Activated T-cell treated with anti-CD3 and anti-CD28 coated beads for 48 hours (primary cell): Measurements from ENCODE around the gene SYK.
A peak's percentile ranks its signal among the peaks of the same experiment; 100 is the strongest.
"Not testable (repeated sequence)": the region's sequence is repeated elsewhere in the genome, so short reads cannot be mapped to it uniquely, and the experiment has no call there.

ENCODE experiments used
- DNase-seq: peaks from one replicate; pipeline ENCODE4 v3.0.0-alpha.2; 2020; ENCODE audit warnings: low read depth

Gene SYK

GRCh38 chr9:90801241-90801972 lies at the start of gene SYK:
Gene SYK (plus strand): TSS chr9:90801819. CDS start chr9:90843899, 42,080 bp downstream.
- no peak for DNase-seq

DNA sequence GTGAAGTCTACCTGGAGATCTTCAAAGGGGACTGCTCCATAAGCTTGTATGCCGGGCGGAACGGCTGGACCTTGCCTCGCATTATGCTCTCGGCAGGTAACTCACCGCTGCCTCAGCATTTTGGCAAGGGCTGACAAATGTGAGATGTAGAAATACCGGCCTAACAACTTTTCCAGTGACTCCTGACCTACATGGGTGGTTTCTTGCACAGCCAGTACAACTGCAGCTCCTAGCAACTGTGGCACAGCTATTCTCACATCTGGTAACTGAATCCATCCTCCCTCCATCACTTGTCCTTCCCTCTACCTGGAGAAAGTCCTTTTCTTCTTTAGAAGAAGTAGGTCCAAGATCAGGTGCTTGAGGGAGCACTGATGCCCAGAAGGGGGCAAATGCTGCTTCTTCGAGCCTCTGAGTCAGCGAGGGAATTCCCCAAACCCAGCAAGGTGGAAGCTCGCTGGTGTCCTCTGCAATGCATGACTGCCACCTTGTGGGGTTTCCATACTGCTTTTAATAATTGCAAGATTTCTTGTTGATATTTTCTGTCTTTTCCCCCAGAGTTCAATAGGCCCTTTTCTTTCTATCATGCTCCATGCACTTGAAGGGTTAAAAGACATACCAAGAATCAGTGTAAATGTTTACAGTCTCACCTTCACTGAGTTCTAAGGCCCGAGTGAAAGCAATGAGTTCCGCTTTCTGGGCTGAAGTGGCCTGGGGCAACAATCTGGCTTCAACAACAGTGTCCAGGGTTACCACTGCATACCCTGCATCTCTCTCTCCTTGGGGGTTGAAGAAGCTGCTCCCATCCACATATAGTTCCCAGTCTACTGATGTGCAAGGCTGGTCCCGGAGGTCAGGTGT lies 45.9 kb upstream of the SYK start:
- peak; percentile 54 for DNase-seq

DNA sequence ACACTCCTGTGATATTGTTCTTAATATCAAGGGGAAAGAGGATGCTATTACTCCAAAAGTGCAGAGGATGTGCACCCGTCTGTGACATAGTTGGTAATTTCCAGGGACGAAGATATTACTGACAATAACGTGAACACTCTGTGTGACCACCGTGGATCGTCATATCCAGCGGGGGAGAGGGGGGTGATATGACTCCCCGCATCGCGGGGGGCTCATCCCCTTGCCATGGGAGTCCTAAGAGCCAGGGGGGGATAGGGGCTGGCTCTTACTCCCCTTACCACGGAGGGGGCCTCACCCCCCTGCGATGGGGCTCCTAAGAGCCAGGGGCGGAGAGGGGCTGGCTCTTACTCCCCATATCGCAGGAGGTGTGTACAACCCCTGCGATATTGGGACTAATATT lies 41.0 kb upstream of the SYK start:
- not testable (repeated sequence) for DNase-seq

GRCh38 chr9:90766731-90767130 lies 34.9 kb upstream of the SYK start:
- DNase-seq = no peak

DNA sequence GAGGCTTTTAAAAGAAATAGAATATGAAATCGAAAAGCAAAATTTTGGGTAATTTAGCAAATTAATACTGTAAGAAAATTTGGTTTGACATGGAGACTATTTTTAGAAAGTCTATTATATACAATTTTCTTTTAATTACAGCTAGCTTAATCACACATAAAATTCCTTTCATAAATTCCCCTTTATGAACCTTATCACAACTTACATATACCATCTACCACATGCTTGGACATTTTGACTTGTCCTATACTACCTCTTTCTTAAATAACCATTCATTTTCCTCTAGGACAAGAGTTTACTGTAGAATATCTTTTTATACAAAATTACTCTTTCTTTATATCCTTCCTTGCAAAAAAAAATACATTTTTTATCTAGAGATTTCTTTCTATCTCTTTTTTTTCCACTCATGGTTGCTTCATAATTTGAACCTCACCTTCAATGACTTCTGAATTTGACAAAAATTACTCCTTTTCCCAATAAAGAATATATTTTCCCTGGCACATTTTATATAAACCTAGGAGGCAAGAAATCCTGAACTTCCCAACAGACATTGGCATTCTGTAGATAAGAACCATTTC lies 34.0 kb upstream of the SYK start:
- no peak for DNase-seq

GRCh38 chr9:90770182-90770738 lies 31.4 kb upstream of the SYK start:
- DNase-seq = no peak

DNA sequence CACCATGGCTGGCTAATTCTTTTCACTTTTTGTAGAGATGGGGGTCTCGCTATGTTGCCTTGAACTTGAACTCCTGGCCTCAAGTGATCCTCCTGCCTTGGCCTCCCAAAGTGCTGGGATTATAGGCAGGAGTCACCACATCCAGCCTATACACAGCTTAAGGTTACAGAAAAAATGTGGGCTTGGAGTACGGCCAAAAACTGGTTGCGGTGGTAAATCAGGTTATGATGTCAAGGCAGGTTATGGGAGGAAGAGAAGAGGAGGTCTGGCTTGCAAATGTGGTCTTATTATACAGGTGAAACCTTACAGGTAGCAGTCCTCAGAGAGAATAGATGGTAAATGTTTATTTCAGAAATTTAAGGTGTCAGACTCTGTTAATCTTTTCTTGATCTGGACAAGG lies 30.7 kb upstream of the SYK start:
- DNase-seq = no peak

DNA sequence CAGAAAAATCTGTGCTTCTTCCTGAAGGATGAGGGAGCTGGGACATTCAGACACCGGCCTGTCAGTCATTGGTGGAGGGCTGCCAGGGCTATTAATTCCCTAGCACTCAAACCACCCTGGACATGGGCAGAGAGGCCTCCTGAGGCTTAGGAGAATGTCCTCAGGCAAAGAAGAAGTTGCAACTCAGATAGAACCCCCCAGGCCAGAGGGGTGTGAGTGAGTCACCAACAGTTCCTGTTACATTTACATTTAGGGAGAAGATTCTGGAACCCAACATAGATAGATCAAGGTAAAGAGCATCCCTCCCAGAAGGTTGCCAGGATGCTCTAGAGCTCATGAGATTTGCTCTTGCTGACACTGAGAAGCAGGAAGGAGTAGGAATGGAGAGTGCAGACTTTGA lies 29.2 kb upstream of the SYK start:
- no peak for DNase-seq

GRCh38 chr9:90773617-90774016 lies 28.0 kb upstream of the SYK start:
- DNase-seq = no peak

DNA sequence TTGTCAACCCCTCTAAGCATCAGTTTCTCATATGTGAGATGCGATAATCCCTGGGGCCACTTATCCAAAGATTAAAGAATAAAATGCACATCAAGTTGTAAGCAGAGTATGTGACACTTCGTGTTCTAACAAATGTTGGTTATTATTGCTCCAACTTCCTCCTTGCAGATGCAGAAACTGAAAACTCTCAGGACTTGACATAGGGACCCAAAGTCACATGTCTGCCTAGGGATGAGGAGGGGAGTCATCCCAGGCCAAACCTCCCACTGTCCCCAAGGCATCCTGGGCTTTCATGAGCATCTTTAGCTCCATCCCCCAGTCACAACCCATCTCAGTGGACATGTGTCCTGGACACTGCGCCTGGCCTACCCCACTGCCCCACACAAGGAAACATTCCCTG lies 27.5 kb upstream of the SYK start:
- no peak for DNase-seq

DNA sequence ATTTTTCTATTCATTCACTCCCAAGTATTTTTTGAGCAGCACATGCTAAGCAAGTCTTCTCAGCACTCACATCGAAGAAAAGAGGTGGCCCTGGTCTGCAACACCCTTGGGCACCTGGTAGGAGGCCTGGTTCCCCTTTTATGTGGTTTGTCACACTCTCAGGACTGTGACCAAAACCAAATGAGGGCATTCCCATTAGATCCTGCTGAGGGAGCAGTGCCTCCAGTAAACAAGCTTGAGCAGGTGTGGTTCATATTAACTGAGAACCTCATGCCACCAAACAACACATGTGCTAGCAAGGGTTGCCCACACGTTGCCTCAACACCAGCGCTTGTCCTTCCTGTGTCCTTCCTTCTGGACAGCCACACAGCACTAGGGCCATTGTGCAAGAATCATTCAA lies 26.9 kb upstream of the SYK start:
- DNase-seq = no peak

DNA sequence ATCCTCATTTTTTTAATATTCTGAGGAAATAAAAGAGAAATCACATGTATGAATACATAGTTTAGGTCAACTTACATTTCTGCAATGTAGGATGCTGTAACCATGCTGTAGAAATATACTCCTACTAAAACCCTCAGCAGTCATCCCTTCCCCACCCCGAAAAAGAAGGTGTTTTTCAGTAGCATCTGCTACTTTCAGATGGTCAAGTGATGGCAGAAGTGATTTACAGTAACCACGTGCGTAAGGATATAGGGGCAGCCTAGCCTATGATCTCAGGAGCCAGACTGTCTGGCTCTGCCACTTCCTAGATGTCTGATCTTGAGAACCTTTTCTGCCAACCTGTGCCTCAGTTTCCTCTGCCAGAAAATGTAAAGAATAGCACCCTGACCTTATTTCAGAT lies 26.0 kb upstream of the SYK start:
- no peak for DNase-seq

GRCh38 chr9:90778746-90779145 lies 22.9 kb upstream of the SYK start:
- DNase-seq = no peak

DNA sequence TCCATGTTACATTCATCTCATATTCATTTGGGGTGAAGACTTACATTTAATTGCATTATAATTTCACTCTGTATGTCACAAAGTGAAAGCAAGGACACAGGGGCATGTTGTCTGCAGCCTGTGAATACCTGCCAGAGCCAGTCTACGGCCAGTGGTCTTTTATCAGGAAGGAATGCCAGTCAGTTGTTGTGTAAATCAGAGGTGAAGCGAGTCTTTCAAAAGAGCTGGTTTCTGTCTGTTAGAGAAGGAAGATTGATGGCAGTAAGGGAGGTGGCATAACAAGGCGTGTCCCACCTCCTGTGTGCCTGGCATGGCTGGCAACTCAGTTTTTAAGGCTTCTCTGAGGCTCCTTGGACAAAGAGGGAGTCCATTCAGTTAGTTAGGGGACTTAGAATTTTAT lies 18.1 kb upstream of the SYK start:
- no peak for DNase-seq

DNA sequence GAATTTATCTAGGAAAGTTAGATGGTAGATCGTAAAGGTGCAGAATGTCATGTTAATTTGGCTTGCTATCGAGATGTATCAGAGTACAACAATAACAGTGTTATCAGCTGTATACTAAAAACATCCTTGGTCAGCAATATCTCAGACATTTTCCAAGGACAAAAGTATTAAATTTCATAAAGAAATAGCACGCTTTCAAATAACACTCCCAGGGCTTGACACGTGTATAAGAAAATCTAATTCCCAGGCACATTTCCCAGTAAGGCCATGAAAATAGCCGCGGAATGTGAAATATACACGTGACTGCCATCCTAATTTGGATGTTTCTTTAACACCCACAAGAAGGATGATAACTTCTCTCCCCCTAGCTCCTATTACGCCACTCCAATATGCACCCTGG lies 17.7 kb upstream of the SYK start:
- no peak for DNase-seq

DNA sequence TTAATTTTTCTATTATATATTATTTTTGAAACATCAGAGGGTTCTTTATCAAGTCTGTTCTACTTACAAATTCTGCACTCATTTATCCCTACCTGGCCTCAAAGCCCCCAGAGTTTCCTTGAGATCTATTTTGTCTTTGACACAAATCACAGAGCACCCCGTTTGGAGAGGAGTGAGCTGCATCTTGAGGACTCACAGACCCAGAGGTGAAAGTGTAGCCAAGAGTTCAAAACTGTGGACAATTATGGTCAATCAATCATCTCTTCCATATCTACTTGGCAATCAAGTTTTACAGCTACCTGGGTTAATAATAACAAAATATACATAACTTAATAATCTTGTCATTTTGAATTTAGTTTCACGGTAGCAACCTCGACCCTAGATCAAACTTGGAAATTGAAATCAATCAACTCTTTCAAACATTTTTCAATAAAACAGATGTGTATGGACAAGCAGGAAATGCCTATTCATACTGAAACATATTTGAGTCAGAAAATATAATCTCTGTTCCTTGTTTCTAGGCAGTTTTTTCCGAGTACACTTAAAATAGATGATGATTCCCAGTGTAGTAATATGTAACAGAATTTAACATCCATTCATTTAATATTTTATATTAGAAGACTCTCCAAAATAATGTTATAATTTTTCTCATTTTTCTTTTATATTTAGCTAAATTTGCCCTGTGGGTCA lies 13.7 kb upstream of the SYK start:
- no peak for DNase-seq

- DNase-seq = not testable (repeated sequence)
Observed at GRCh38 chr9:90788527-90788926, 13.1 kb upstream of the SYK start.

DNA sequence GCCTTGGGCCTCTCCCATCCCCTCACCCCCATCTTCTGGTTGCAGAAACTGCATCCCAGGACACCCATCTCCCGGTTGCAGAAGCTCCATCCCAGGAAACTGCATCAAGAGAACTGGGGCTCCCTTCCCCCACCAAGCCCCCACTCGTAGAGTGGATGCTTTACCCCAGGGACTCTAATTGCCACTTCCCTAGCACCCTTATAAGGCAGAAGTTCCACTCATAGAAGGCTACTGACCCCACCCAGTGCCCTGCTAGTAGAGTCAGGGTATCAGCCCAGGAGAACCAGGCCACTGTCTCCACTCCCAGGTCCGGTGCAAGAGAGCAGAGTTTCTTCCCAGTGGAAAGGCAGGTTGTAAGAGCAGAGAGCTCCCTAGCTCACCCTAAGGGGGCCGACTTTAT lies 12.2 kb upstream of the SYK start:
- no peak for DNase-seq

GRCh38 chr9:90789862-90790261 lies 11.8 kb upstream of the SYK start:
- no peak for DNase-seq

GRCh38 chr9:90793024-90793423 lies 8.6 kb upstream of the SYK start:
- not testable (repeated sequence) for DNase-seq

DNA sequence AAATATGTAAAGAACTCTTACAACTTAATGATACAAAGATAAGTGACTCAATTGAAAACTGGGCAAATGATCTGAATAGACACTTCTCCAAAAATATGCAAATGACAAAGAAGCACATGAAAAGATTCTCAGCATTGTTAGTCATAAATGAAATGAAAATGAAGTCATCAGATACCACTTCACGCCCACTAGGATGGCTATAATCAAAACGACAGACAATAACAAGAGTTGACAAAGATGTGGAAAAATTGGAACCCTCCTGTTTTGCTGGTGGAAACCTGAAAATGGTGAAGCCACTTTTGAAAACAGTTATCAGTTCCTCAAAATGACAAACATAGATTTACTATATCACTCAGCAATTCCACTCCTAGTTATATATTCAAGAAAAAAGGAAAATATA lies 7.9 kb upstream of the SYK start:
- no peak for DNase-seq

GRCh38 chr9:90795084-90795483 lies 6.5 kb upstream of the SYK start:
- DNase-seq = no peak
